ENCODE measurements around the gene UBL3. TPM values are rescaled to one million over a fixed set of nuclear protein-coding genes. Genes with fewer than 3 reads are reported as not detected.
A peak's percentile ranks its signal among the peaks of the same experiment; 100 is the strongest.

Gene UBL3, protein sequence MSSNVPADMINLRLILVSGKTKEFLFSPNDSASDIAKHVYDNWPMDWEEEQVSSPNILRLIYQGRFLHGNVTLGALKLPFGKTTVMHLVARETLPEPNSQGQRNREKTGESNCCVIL
- 10 to 100 TPM; 32.7 to 42.1 (median 34.6) TPM for total RNA-seq
- total RNA-seq (2013) = 42.2 TPM
- total RNA-seq = 45.1 to 166 (median 84.6) reads per million in 29 experiments

DNA sequence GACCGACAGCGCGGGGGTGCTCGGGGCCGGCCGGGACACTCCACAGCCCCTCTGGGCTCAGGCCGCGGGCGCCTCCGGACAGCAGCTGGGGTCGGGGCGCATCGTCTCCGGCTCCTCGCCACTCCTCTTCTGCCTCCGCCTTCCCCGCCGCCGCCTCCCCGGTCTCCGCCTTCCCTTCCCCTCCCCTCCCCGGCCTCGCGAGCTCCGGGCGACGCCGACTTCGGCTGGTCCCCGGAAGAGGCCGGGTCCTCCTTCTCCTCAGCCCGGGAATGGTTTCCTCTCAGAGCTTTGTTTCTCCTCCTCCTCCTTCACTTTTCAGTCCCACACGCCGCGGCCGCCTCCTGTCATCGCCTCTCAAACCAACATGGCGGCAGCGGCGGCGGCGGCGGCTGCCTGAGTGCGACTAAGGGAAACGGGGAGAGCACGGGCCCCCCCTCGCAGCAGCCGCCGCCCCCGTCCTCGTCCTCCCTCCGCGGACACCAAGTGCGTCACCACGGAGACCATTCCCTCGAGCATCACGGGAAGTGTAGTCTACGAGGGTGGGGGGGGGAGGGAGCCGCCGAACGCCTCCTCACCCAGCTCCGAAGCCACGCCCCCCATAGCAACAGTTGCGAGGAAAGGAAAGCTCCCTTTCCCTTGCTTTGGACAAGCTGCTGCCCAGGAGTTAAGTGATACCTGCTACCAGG is at the start of gene UBL3:
Gene UBL3 (minus strand): TSS at position 405 of the 686 bp plus-strand sequence. CDS start 1,079 bp downstream, outside the sequence.
- POLR2A ChIA-PET = interaction anchor here (0.6 to 1.5 kb wide), 22 partner anchors 8 to 779 kb away, joined by 3 to 9 read pairs (median 3); no protein-coding TSS in a partner anchor
- CTCF ChIA-PET = interaction anchor here (0.7 to 13.3 kb wide), 11 partner anchors 10 to 264 kb away, joined by 3 to 94 read pairs (median 6); no protein-coding TSS in a partner anchor
- Mint-ChIP-seq H3K4me3 (peak within 1 kb of the TSS; percentile 93 to 98 (median 97)), H3K27ac (peak within 1 kb of the TSS; percentile 98 to 99), H3K4me1 (peaks cover 31 to 33% (median 31%) of the 10 kb centered on the region in 3 donors), H3K27me3 (no peaks in the 10 kb centered on the region), H3K36me3 (peaks cover 4% of the 10 kb centered on the region), H3K9me3 (no peaks in the 10 kb centered on the region)
- under 1% methylated on average over 44 of the region's 64 CpGs for WGBS (ENCODE audit: insufficient coverage)
- peak; percentile 92 to 94 (median 92) for ATAC-seq (replicated peaks in 1 of 4)
- peak; percentile 86 to 97 (median 94) for DNase-seq
- H3K27ac ChIP-seq (ENCODE audit: low read length) = peak within 1 kb of the TSS; percentile 94
- H3K4me1 ChIP-seq (ENCODE audit: control insufficient read depth in 1 of 2, extremely low read depth in 1 of 2, insufficient read depth in 2 of 2, low read length in 2 of 2) = peaks cover 0 to 17% of the 10 kb centered on the region in 2 experiments
- no peaks in the 10 kb centered on the region for H3K27me3 ChIP-seq (replicated peaks in 1 of 2; ENCODE audit: control insufficient read depth in 2 of 2, extremely low read depth in 1 of 2, insufficient read depth in 2 of 2, low read length in 1 of 2)
- H3K4me3 ChIP-seq (ENCODE audit: control insufficient read depth in 1 of 2, extremely low read depth in 1 of 2, low read length in 1 of 2) = peak within 1 kb of the TSS; percentile 96 to 99
- no peaks in the 10 kb centered on the region for H3K9me3 ChIP-seq
- H3K36me3 ChIP-seq (ENCODE audit: control insufficient read depth in 2 of 2, extremely low read depth in 1 of 2, insufficient read depth in 1 of 2, low read length in 1 of 2) = no peaks in the 10 kb centered on the region

DNA sequence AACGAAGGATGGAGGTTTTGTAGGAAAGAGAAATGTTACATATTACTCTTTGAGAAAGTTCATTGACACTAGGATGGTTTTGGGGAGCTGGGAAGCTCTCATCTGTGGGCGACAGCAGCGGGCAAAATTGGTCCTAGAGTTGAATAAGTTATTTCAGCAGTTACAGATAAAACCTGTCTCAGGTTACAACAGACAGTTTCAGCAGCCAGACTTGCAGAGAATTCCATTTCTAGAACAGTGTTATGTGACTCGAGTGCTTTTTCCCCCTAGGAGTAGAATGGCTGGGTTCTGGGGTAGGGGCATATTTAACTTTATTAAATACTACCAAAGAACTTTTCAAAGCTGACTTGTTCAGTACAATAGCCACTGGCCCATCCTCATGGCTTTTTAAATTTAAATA is 46.7 kb upstream of the UBL3 start:
- peaks cover 2% of the 10 kb centered on the region for H3K9me3 ChIP-seq
- WGBS (ENCODE audit: insufficient coverage) = 43% methylated on average over 1 of the region's 4 CpGs
- ATAC-seq (replicated peaks in 1 of 4) = no peak
- Mint-ChIP-seq H3K36me3 (no peaks in the 10 kb centered on the region), H3K4me1 (peaks cover 7 to 12% (median 10%) of the 10 kb centered on the region in 3 donors), H3K27ac (no peak overlapping the region), H3K9me3 (peaks cover 0 to 5% (median 4%) of the 10 kb centered on the region in 3 donors), H3K4me3 (no peak overlapping the region), H3K27me3 (peaks cover 0 to 4% of the 10 kb centered on the region in 2 donors)
- H3K36me3 ChIP-seq (ENCODE audit: control insufficient read depth in 2 of 2, extremely low read depth in 1 of 2, insufficient read depth in 1 of 2, low read length in 1 of 2) = no peaks in the 10 kb centered on the region
- H3K4me1 ChIP-seq (ENCODE audit: control insufficient read depth in 1 of 2, extremely low read depth in 1 of 2, insufficient read depth in 2 of 2, low read length in 2 of 2) = peaks cover 4 to 5% of the 10 kb centered on the region in 2 experiments
- no peak overlapping the region for H3K27ac ChIP-seq (ENCODE audit: low read length)
- ChIA-PET CTCF (no interaction called here), POLR2A (no interaction called here)
- no peak overlapping the region for H3K4me3 ChIP-seq (ENCODE audit: control insufficient read depth in 1 of 2, extremely low read depth in 1 of 2, low read length in 1 of 2)
- no peak for DNase-seq
- no peaks in the 10 kb centered on the region for H3K27me3 ChIP-seq (replicated peaks in 1 of 2; ENCODE audit: control insufficient read depth in 2 of 2, extremely low read depth in 1 of 2, insufficient read depth in 2 of 2, low read length in 1 of 2)

DNA sequence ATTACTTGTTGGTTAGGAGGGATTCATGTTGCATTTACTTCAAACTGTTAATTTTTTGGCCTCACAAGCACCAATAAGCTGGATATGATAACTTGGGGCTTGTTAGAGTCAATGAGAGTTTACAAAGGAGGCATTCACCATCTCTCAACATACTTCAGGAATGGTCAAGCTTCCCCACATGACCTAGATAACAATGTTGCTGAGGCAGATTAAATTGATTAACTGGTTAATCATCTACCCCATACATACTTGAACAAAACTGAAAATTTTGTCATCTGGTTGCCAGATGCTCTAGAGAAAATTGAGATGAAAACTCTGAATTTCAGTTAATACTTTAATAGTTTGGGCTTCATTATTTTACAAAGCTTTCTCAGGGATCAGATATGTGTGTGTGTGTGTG is 43.0 kb upstream of the UBL3 start:
- Mint-ChIP-seq H3K9me3 (no peaks in the 10 kb centered on the region), H3K4me1 (peaks cover 2 to 7% (median 3%) of the 10 kb centered on the region in 3 donors), H3K4me3 (no peak overlapping the region), H3K27ac (no peak overlapping the region), H3K27me3 (no peaks in the 10 kb centered on the region), H3K36me3 (no peaks in the 10 kb centered on the region)
- Histone ChIP-seq H3K4me3 (ENCODE audit: control insufficient read depth in 1 of 2, extremely low read depth in 1 of 2, low read length in 1 of 2) (no peak overlapping the region), H3K27me3 (replicated peaks in 1 of 2; ENCODE audit: control insufficient read depth in 2 of 2, extremely low read depth in 1 of 2, insufficient read depth in 2 of 2, low read length in 1 of 2) (no peaks in the 10 kb centered on the region), H3K27ac (ENCODE audit: low read length) (no peak overlapping the region), H3K9me3 (no peaks in the 10 kb centered on the region), H3K4me1 (ENCODE audit: control insufficient read depth in 1 of 2, extremely low read depth in 1 of 2, insufficient read depth in 2 of 2, low read length in 2 of 2) (no peaks in the 10 kb centered on the region), H3K36me3 (ENCODE audit: control insufficient read depth in 2 of 2, extremely low read depth in 1 of 2, insufficient read depth in 1 of 2, low read length in 1 of 2) (no peaks in the 10 kb centered on the region)
- DNase-seq (no peak), ATAC-seq (replicated peaks in 1 of 4) (no peak)
- POLR2A ChIA-PET = interaction anchor here (0.5 to 0.6 kb wide), 2 partner anchors 42 to 481 kb away, joined by 3 to 4 read pairs; no protein-coding TSS in a partner anchor
- CTCF ChIA-PET = interaction anchor here in 1 of 2 donors (0.6 kb wide), 2 partner anchors 108 to 334 kb away, joined by 3 read pairs; no protein-coding TSS in a partner anchor

DNA sequence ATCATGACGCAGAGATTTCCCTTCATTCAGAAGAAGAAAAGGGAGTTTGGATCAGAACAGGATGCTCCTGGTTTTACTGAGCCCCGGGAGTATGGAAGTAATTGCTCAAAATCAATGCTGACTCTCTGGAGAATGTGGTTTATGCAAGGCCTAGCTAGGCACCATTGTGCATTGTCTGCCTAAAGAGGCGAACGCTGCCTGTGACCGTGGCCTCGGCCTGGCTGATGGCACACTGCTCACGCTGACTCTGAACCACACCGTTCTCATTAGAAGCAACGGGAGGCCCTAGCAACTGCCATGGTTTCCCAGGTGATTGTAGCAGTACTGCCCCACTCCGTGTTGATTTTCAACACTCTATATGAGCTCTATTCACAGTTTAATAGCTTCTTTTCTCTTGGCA is 41.7 kb upstream of the UBL3 start:
- peaks cover 2 to 14% (median 3%) of the 10 kb centered on the region in 3 donors for H3K4me1 Mint-ChIP-seq
- DNase-seq = no peak
- Histone ChIP-seq H3K27ac (ENCODE audit: low read length) (no peak overlapping the region), H3K36me3 (ENCODE audit: control insufficient read depth in 2 of 2, extremely low read depth in 1 of 2, insufficient read depth in 1 of 2, low read length in 1 of 2) (no peaks in the 10 kb centered on the region), H3K27me3 (replicated peaks in 1 of 2; ENCODE audit: control insufficient read depth in 2 of 2, extremely low read depth in 1 of 2, insufficient read depth in 2 of 2, low read length in 1 of 2) (no peaks in the 10 kb centered on the region), H3K4me3 (ENCODE audit: control insufficient read depth in 1 of 2, extremely low read depth in 1 of 2, low read length in 1 of 2) (no peak overlapping the region), H3K9me3 (no peaks in the 10 kb centered on the region), H3K4me1 (ENCODE audit: control insufficient read depth in 1 of 2, extremely low read depth in 1 of 2, insufficient read depth in 2 of 2, low read length in 2 of 2) (no peaks in the 10 kb centered on the region)
- H3K27me3 Mint-ChIP-seq = no peaks in the 10 kb centered on the region
- WGBS (ENCODE audit: insufficient coverage) = 96% methylated on average over 9 of the region's 10 CpGs
- no peaks in the 10 kb centered on the region for H3K36me3 Mint-ChIP-seq
- no peaks in the 10 kb centered on the region for H3K9me3 Mint-ChIP-seq
- no peak overlapping the region for H3K4me3 Mint-ChIP-seq
- POLR2A ChIA-PET = interaction anchor here in 1 of 2 donors (0.5 kb wide), 1 partner anchor 13 kb away, joined by 3 read pairs; no protein-coding TSS in a partner anchor
- CTCF ChIA-PET = interaction anchor here in 1 of 2 donors (0.5 to 1.3 kb wide), 2 partner anchors 31 to 530 kb away, joined by 3 read pairs; no protein-coding TSS in a partner anchor
- ATAC-seq (replicated peaks in 1 of 4) = no peak
- no peak overlapping the region for H3K27ac Mint-ChIP-seq

DNA sequence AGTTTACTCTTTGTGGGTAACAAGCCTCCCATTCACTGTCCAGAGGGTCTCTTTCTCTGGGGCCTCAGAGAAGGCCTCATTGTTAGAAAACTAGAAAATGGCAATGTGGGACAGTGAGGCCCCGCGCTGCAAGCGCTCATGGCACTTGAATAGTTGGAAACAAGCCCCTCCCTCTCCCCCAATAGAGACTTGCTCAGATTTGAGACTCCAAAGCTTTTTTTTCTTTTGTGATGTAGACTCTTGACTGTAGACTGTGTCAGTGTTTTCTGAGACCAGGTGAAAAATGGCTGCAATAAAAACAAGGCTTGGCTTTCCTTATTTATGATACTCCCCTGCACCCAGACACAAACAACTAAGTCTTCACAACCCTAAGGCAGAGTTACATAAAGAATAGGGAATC is 38.7 kb upstream of the UBL3 start:
- ATAC-seq (replicated peaks in 1 of 4) = no peak
- H3K4me1 ChIP-seq (ENCODE audit: control insufficient read depth in 1 of 2, extremely low read depth in 1 of 2, insufficient read depth in 2 of 2, low read length in 2 of 2) = no peaks in the 10 kb centered on the region

DNA sequence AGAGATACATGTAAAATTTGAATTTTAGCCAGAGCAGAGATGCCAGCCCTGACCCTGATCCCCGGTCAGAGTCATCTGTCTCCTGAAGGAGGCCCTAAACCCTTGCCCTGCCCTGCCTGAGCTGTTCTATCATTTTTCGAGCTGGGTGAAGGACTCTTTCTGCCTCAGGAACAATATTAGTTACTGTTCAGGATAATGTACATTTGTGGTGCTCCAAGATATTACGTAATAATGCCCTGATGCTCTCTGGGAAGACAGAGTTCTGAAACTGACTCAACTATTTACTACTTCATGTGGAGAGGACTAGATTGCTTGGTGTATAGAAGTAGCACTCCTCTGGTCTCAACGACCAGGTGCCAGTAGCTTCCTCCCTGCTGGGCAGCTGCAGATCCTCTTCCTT is 37.9 kb upstream of the UBL3 start:
- Histone ChIP-seq H3K27ac (ENCODE audit: low read length) (no peak overlapping the region), H3K4me1 (ENCODE audit: control insufficient read depth in 1 of 2, extremely low read depth in 1 of 2, insufficient read depth in 2 of 2, low read length in 2 of 2) (no peaks in the 10 kb centered on the region), H3K27me3 (replicated peaks in 1 of 2; ENCODE audit: control insufficient read depth in 2 of 2, extremely low read depth in 1 of 2, insufficient read depth in 2 of 2, low read length in 1 of 2) (no peaks in the 10 kb centered on the region), H3K36me3 (ENCODE audit: control insufficient read depth in 2 of 2, extremely low read depth in 1 of 2, insufficient read depth in 1 of 2, low read length in 1 of 2) (no peaks in the 10 kb centered on the region), H3K9me3 (no peaks in the 10 kb centered on the region), H3K4me3 (ENCODE audit: control insufficient read depth in 1 of 2, extremely low read depth in 1 of 2, low read length in 1 of 2) (no peak overlapping the region)
- DNase-seq = no peak
- ChIA-PET CTCF (no interaction called here), POLR2A (no interaction called here)
- Mint-ChIP-seq H3K27me3 (no peaks in the 10 kb centered on the region), H3K36me3 (no peaks in the 10 kb centered on the region), H3K4me3 (no peak overlapping the region), H3K9me3 (no peaks in the 10 kb centered on the region), H3K4me1 (peaks cover 5 to 8% (median 7%) of the 10 kb centered on the region in 3 donors), H3K27ac (no peak overlapping the region)
- 86% methylated on average over 1 of the region's 4 CpGs for WGBS (ENCODE audit: insufficient coverage)
- no peak for ATAC-seq (replicated peaks in 1 of 4)

More for the DNA sequence above, 38.7 kb upstream of the UBL3 start:
- ChIA-PET CTCF (no interaction called here), POLR2A (no interaction called here)
- H3K4me3 Mint-ChIP-seq = no peak overlapping the region
- peaks cover 5 to 9% (median 8%) of the 10 kb centered on the region in 3 donors for H3K4me1 Mint-ChIP-seq
- Histone ChIP-seq H3K36me3 (ENCODE audit: control insufficient read depth in 2 of 2, extremely low read depth in 1 of 2, insufficient read depth in 1 of 2, low read length in 1 of 2) (no peaks in the 10 kb centered on the region), H3K27me3 (replicated peaks in 1 of 2; ENCODE audit: control insufficient read depth in 2 of 2, extremely low read depth in 1 of 2, insufficient read depth in 2 of 2, low read length in 1 of 2) (no peaks in the 10 kb centered on the region), H3K27ac (ENCODE audit: low read length) (no peak overlapping the region), H3K4me3 (ENCODE audit: control insufficient read depth in 1 of 2, extremely low read depth in 1 of 2, low read length in 1 of 2) (no peak overlapping the region), H3K9me3 (no peaks in the 10 kb centered on the region)
- no peaks in the 10 kb centered on the region for H3K27me3 Mint-ChIP-seq
- no peak for DNase-seq
- H3K9me3 Mint-ChIP-seq = no peaks in the 10 kb centered on the region
- WGBS (ENCODE audit: insufficient coverage) = no CpG with 5 or more reads among the region's 3 CpGs
- no peaks in the 10 kb centered on the region for H3K36me3 Mint-ChIP-seq
- H3K27ac Mint-ChIP-seq = no peak overlapping the region
